A172 (cell line): ENCODE results near the gene COL25A1. TPM values are rescaled to one million over a fixed set of nuclear protein-coding genes. Genes with fewer than 3 reads are reported as not detected.
"Not testable (repeated sequence)": the region's sequence is repeated elsewhere in the genome, so short reads cannot be mapped to it uniquely, and the experiment has no call there.

Experiments
- DNase-seq: peaks from one replicate; pipeline ENCODE4 v3.0.0-alpha.2; 2015; ENCODE audit warnings: low spot score
- total RNA-seq: library from RNA; depleted of rRNA; stranded (reverse); fragments of >200 nt; shearing (Covaris generic); gene quantifications from 2 replicates; pipeline ENCODE4 v1.2.3, GENCODE V29; 2014

COL25A1 gene
- total RNA-seq, 1 experiment from 2014 or later, result not detected

DNA sequence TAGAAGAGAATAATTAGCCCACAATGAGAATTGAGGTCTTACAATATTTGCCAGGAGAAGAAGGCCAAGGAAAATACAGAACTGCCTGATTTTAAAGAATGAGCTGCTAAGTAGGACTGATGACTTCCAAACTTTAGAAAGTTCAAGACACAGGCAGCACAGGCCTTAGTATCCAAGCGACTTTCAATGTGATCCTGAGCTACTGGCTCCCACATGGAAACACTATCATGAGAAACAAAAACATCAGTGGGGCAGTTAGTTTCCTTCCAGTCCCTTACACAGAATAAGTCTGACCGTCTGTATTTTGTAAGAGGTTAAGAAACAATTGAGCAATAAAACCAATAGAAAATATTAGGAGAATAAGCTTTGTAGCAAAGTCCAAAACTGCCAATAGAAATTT is 251.4 kb downstream of the COL25A1 start:
- no peak for DNase-seq

DNA sequence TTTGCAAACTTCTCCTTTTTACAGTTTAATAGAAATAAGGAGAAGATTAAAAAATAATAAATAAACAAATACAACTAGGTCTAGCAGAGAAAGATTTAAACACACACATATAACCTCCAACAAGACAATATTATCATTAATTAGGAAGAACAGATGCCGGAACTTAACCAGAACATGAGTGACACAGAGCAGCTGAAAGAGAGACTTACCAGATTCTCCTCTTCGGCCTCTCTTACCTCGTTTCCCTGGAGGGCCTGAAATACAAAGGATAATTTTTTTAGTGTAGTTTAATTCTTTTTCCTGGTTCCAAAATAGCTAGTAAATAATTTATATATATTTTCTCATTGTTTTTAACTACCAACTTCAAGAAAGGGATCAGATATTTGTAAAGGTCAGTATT is 252.5 kb downstream of the COL25A1 start:
- no peak for DNase-seq

DNA sequence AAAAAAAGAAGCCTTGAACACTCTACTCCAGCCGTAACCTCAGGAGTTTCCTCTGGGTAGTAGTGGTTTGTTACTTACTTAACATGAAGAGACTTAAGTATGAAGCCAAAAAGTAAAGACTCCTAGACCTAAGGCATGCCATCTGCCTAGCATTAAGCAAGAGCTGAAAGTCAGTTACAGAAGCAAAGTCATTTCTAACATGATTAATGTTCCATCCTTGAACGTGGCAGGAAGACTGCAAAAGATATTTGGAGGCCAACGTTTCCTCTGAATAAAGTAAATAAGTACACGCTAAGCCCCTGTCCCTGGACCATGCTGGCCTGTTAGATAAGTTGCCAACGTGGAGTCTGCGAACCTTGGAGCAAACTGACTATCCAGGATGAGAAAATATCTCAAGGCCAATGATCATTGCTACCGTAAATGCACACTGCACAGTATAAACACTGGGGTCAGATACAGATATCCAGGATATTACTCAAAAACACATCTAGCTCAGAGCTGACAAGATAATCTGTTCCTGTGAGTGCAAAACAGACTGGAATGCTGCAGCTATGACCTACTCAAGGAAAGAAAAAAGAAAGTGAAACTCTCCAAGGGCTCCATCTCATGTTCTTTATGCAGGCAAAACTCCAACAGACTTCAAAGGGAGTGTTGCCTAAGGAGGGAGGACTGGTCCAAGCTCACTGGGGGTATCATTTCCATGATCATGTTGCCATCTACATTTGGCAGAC is 255.8 kb downstream of the COL25A1 start:
- peak; percentile 32 for DNase-seq

DNA sequence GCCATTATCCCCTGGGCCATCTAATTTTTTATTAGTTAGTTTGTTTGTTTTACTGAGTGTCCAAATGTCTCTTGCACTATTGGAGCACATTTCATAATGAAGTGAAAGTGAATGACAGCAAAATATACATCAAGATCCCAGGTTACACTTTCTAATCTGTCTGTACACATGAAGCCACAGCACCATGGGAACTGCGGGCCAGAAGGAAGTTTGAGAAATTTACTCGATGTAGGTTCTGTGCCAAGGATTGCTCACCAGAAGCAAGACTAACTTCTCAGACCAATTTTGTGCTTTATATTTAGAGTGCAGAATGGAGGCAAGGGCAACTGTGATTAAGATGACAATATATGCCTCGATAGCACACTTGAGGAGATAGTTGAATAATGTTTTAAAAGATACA is 258.0 kb downstream of the COL25A1 start:
- no peak for DNase-seq

DNA sequence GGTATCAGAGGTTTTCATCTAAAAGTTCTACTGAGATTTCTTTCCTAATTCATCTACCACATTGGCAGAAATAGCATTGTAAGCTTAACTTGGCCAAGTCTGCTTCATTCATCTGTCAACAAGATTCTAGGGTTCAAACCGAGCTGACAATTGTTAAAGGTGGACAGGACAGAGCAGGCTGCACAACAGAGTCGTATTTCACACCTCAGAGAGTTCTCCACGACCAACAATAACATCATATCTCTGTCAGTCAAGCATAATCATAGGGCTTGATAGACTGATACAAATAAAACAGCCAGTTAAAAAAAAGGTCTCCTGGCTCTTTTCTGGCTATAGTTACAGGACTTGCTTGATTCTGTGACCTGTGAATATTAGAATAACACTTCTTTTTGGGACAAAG is 259.2 kb downstream of the COL25A1 start:
- DNase-seq, result no peak

DNA sequence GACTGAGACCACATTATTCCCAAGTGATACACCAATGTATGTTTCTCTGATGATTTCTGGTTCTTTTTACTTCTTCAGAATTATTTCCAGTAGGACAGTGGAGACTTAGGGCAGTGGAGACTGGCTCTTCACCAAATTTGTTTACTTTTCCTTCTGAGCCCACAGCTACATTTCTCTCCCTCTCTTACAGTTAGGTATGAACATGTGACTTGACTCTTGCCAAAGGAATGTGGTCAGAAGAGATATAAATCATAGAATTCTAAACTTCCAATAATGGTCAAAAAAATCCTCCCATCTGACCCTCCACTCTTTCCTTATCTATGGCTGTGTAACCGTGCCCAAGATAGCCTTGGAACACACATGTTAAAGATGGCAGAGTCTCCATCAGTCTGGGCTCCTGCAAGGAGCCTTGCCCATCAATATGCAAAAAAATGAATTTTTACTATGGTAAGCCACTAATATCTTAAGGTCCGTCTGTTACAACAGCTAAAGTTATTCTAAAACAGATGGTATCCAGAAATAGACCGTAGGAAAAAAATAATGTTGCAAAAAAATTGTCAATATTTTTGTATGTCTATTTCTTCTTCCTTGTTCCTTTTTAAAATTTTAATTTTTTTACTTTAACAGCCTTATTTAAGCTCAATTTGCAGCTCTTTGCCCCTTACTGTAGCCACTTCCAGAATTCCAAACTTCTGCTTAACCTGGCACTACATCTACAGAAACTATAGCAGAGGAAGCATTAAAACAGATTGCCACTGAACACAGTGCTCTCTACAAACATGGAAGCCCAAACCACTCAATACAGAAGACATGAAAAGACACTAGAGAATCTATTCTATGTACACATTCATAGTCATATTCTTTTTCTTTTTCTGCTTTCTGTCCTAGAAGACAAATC is 260.7 kb downstream of the COL25A1 start:
- DNase-seq, result peak; percentile 66

DNA sequence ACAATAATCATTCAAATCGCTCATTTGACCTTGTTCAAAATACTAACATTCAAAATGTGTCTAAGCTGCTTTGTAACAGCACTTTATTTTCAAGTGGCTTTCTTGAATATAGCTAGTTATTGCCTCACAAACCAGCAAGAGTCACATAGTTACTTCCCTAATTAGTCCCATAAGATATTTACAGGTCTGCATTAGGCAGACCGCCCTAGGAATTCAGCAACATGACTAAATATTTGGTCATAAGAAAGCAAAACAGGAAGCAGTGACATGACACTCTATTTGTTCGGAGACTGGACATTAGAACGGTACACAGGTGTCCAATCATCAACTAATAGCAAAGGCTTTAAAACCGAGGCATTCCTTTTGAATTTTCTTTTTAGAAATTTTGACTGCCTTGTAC is 262.0 kb downstream of the COL25A1 start:
- DNase-seq, result peak; percentile 68

DNA sequence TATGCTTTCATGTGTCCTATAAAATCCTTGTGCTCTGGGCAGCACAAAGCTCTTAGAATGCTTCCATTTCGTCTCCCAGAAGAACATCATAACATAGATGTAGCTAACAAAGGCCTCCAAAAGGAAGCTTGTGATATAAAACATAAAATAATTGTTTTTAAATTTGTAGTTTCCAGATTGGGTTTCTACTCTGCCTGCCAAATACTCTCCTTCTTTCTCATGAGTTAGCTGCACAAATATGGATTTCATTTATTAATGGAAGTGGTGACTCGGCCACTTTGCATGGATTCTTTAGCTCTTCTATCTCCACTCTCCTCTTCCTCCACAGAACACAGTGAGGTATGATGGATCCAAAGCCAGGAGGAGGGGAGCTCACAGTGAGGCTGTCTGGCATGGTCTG is 265.4 kb downstream of the COL25A1 start:
- no peak for DNase-seq

DNA sequence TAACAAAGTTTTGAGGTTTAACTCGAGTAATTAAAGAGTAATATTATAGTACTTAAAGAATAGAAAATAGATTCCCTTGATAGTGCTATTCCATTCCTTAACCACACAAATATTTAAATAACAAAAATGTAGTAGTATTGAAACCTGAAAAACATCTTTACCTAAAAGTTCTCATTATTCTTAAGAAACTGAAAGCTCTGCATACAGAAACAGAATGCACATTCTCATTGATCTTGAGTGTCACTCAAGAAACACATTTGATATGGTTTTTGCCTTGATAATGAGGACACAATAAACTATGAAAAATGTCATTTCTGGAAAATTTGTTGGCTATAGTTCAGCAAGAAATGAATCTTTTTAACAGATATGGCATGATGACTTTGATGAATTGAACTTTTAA is 268.5 kb downstream of the COL25A1 start:
- no peak for DNase-seq

DNA sequence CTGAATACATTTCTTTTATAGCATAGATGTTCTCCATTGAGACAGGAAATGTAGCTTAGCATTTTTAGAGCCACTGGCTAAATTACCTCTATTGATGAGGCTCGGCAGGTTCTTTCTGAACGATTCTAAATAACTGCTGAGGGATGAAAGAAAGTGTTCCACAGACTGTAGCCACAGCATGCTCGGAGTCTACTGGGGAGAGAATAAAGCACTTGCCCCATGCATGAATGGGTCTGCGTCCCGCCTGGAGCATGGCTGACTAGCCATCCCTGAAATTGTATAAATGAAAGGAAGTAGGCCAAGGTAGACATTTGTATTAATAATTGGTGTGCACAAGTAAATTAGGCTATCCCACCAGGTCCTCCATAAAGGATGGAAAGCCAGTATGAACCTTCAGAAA is 269.8 kb downstream of the COL25A1 start:
- DNase-seq, result no peak

DNA sequence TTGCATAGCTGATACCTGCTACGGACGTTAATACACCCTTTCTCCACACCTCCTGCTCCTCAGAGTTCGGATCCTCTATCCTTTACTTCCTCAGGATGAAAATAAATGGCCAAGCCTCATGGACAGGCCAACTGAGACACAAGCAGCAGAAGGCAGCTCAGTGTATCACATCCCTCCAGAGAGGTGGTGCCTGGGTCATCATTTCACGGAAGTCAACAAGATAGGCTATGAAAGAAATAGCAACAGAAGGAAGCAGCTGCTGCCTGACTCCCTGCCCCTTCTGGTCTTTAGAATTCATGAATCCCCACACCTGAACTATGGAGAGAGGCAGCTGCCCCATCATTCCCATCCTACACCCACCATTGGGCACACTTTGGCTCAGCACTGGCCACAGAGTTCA is 272.5 kb downstream of the COL25A1 start:
- no peak for DNase-seq

DNA sequence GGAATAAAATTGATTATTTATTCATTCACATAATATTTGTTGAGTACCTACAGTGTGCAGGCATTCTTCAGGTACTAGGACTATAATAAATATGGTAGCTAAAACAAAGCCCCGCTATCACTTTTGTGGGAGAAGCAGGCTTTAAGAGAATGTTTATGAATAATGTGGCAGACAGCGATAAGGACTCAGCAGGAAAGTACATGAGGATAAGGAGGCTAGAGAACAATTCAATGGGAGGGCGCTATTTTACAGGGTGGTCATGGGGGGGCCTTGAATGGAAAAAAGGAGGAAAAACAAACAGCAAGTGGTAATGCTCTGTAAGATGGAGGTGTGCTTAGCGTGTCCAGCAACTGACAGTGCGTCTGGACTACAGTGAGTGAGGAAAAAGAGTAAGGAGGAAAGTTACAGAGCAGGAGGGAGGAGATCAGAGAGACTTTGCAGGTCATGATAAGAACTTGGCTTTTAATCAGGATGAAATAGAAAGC is 275.4 kb downstream of the COL25A1 start:
- DNase-seq, result no peak

DNA sequence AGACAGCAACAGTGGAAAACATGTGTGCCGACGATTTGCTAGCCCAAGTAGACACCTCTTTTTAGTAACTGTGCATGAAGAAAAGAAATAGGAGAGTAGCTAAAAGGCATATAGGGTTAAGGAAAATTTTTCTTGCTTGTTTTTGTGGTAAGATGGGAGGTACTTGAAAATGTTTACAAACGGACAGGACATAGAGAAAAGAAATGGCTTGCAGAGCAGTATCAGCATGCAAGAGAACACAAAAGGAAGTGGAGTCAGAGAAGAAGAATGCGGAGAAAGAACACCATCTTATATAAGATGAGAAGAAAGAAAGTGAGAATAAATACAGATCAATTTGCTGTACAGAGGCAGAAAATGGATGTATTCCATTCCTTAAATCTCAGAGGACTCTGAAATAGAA is 275.9 kb downstream of the COL25A1 start:
- peak; percentile 13 for DNase-seq

DNA sequence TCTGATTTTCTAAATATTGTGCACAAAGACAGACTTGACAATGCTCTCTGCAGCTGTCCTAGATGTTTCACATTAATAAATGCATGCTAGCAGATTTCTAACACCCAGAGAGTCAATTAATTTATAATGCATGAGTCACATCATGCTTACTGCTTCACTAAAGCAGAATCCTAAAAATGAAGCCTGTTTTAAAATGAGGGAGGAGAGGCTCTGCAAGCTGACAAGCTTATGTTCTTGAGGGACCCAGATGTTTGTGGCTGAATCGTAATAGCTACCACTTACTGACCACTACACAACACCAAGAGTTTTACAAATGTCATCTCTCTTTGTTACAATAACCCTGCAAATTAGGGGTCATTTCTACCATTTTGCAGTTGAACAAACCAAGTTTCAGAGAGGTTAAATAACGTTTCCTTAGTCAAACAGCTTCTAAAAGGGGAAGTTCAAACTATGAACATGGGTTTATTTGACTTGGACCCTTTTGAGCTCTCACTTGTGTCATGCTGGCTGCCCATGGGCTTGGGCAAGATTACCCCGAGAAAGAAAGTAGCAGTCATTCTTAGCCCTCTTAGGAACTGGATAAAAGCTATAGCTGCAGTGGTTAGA is 276.9 kb downstream of the COL25A1 start:
- no peak for DNase-seq

DNA sequence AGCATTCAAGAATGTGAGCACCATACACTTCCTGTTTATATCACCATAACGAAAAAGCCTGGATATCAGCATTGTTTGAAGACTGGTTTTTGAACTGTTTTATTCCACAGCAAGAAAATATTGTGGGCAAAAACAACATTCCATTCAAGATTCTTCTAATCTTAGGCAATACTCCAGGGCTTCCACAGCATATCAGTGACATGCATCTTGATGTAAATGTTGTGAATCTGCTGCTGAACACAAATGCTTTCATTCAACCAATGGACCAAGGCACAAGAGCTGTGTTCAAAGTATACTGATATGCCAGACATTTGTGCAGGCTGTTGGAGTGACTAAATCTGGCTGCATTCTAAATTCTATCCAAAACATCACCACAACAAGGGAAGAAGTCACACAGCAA is 279.5 kb downstream of the COL25A1 start:
- no peak for DNase-seq

DNA sequence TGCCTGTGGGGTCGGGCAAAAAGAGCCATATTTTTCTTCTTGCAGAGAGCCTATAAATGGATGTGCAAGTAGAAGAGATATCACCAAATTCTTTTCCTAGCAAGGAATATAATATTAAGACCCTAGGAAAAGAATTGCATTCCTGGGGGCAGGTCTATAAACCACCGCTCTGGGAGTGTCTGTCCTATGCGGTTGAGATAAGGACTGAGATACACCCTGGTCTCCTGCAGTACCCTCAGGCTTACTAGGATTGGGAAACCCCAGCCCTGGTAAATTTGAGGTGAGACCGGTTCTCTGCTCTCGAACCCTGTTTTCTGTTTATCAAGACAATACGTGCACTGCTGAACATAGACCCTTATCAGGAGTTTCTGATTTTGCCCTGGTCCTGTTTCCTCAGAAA is 280.8 kb downstream of the COL25A1 start:
- DNase-seq, result not testable (repeated sequence)

DNA sequence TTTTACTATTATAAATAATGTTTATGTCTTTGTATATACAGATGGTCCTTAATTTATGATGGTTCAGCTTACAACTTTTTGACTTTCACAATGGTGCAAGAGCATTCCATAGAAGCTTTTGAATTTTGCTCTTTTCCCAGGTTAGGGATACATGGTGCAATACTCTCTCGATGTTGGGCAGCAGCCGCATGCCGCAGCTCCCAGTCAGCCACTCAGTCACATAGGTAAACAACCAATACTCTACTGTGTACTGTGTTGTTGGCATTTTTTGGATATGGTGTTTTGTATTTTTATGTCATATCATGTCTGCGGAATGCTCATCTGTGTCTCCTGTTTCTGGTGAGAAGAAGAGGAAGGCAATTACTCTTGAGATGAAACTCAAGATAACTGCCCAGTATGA is 281.6 kb downstream of the COL25A1 start:
- DNase-seq, result no peak

DNA sequence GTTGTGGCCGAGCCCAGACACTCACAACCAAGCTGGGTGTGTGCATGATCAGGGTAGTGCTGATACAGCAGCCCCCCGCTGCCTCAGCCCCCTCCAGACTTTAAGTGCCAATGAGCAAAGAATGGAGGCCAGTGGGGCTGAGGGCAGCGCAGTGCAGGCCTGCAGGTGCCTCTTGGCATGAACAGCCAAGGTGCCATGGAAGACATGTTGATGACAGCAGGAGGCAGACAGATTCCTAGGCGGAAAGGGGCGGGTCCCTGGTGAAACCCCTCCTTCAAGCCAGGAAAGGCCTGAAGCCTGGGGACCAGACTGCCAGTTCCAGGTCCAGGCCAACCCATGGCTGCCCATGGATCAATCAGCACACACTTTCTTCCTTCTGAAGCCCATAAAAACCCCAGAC is 286.3 kb downstream of the COL25A1 start:
- no peak for DNase-seq

DNA sequence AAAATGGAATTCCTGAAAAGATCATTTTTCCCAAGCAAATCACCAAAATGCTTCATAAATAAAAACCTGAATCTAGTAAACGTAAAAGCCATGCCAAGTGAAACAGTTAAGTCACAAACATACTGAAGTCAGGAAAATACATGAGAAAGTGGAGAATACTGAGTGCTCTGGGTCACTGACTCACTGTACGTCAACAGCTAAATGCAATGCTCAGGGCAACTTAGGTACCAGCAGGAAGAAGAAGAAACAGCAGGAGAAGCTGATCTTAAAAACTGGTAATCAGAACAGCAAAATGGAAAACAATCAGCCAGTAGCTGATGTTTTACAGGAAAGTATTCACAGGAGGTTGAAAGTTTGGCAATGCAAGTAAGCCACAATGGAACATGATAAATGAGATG is 287.0 kb downstream of the COL25A1 start:
- DNase-seq, result no peak

DNA sequence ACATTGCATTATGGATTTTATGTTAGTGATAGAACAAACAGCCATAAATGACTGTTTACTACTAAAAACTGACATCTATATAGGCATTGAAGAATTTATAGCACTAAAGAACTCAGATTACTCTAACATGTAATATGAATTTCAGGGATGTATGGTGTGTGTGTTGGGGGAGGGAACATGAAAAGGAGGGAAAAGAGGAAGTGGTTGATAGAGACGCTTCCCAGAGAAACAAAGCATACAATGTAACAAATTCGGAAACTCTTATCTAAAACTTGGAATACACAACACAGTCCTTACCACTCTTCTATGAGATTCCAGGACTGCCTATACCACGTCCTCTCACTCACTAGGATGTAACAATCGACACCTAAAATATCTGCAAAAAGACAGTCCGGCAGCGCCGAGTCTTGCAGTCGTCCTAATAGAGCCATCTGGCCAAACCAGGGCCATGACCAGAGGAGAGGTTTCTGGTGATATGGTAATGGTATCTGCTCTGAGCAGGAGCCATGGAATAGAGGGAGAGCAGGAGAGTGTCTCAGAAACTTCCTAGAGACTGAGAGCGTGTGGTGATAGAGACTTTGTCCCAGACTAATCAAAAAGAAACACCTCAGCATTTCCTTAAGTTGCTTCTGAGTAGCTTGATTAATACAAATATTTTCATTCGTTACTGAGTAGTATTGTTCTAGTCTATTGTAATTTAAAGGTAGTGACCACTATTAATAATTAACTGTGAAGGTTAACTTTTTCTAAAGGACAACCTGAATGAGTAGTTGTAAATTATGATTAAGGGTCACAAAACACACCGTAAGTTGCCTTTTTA is 287.7 kb downstream of the COL25A1 start:
- no peak for DNase-seq

DNA sequence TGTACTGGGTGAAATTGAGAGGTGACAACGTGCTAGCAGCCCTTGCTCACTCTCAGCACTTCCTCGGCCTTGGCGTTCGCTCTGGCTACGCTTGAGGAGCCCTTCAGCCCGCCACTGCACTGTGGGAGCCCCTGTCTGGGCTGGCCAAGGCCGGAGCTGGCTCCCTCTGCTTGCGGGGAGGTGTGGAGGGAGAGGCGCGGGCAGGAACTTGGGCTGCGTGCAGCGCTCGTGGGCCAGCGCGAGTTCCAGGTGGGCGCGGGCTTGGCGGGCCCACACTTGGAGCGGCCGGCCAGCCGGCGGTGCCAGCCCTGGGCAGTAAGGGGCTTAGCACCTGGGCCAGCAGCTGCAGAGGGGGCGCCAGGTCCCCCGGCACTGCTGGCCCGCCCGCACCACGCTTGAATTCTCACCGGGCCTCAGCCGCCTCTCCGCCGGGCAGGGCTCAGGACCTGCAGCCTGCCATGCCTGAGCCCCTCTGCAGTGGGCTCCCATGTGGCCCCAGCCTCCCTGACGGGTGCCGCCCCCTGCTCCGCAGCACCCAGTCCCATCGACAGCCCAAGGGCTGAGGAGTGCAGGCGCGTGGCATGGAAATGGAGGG is 290.1 kb downstream of the COL25A1 start:
- DNase-seq, result no peak
